HG02938 (cell line): Measurements from ENCODE around the gene THOC1.
A peak's percentile ranks its signal among the peaks of the same experiment; 100 is the strongest.

Experiments
- ATAC-seq: cut with Tn5 transposase; IDR thresholded peaks from one replicate; pipeline ENCODE4 v1.9.1; 2021; ENCODE audit warnings: mild to moderate bottlenecking, moderate library complexity; ENCODE audit not compliant: unreplicated experiment

Gene THOC1

DNA sequence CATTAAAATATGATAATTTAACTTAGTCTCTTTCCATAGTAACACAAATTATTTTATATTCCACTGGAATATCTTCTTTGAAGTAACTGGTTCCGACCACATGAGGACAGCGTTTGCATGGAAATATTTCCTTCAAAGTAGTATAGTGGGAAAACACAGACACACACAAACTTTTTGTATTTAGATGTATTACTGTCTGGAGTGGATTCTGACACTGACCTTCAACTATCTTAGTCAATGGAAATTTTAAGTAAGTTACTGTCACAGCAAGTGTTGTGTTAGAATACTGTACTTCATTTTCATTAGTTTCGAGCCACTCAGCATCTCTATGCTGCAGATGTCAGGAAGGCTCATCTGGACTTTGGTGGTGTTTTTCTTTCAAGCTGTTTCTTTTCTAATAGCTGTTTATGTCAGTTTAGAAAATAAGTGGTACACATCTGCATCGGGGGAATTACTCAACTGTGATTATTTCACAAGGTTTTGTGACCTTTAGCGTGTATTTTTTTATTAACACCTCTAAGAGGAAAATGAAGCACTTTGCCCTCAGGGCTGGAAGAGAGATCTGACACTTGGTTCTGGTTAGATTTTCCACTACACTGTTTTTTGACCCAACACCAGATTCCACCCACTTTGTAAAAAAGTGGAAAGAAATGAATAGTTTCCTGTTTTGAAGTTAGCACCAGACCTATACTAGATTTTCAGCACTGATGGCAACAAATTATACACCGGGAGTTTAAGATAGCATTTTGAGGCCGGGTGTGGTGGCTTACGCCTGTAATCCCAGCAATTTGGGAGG, 18.9 kb upstream of the THOC1 start:
- ATAC-seq, result no peak

DNA sequence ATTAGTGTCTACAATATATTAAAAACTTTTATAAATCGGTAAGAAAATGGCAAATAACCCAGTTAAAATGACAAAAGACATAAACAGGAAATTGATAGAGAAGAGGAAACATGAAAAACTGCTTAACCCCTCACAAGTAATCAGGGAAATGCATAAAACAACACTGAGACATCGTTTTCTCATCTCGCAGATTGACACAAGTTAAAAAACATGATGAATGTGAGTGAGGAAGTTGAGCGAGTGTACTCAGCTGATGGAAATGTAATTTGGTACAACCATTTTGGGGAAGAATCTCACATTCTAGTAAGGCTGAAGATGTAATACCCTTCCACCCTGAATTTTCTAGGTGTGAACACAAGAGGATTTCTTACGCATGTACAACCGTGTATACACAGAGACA, 18.0 kb upstream of the THOC1 start:
- no peak for ATAC-seq

DNA sequence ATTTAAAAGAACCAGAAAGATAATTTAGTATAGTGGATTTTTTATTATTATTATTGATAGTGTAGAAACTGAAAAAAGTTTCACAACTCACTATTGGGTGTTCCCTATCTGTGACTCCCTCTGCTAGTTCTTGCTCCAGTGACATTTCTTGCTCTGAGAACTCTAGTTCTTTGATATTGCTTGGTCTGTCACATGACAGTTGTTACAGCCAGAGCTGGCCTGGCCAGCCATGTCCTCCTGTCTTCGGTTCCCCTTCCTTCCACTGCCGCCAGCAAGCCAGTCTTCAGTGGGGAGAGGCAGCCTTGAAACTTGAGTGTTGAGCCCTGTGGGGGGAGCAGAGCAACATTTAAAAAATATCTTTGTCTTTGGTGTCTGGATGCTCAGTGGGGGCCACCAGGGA, 7.6 kb upstream of the THOC1 start:
- no peak for ATAC-seq

- no peak for ATAC-seq
Measured at GRCh38 chr18:274313-274712, 6.5 kb upstream of the THOC1 start.

- no peak for ATAC-seq
Measured at GRCh38 chr18:273525-273924, 5.7 kb upstream of the THOC1 start.

- ATAC-seq, result no peak
Measured at GRCh38 chr18:272650-273049, 4.8 kb upstream of the THOC1 start.

DNA sequence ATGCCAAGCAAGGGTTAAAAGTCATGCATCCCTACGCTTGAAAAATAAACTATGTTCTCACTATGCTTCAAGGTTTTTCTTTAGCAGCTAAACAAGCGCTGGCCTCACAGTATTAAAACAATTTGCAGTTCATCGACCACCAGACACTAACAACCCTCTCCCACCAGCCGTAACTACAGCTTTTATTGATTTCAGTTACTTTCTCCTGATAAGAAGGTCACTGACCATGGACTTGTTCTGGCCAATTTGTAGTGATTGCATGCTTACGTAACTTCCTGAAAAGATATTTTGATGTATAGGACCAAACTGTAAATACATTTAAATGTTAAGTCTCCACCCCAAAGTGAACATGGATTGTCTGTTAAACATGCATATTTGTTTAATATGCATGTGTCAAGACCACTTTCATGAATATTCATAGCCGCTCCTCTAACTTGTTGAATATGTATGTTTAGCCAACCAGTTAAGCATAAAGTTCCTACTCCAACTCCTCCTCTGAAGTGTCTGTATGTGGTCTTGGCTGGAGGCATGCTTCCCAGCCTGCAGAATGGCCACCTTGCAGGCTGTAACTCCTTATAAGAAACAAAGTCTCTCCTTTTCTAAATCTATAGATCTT, 1.7 kb upstream of the THOC1 start:
- no peak for ATAC-seq

- ATAC-seq, result peak; percentile 23
Measured at GRCh38 chr18:267380-267687, 513 bp downstream of the THOC1 start.

DNA sequence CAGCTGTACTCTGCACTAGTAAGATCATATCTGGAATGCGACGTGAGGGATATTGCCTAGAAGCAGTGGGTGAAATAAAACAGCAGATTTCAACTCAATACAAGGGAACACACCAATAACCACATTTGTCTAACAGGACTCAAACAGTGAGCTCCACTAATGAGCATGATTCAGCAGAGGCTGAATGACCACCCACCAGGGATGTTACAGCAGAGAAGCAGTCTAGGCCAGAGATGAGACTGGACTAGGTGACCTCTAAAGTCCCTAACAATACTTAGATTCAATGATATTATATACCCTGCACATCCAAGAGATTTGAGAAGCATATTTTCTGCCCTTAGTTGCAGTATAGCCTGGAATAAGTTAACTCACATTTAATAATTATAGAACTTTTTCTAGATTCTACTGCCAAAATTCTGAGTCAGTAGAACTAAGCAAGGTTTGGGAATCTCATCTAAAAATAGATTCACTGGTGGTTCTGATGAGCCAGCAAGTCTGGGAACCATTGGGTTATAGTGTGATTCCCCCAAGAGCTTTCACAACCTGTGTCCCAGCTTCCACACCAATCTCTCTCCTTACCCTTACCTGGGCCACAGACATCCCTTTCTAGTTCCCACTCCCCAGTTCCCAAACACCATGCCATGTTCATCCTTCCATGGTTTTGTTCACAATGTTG, 6.3 kb downstream of the THOC1 start:
- no peak for ATAC-seq

- ATAC-seq, result no peak
Measured at GRCh38 chr18:260547-260946, 7.3 kb downstream of the THOC1 start.

DNA sequence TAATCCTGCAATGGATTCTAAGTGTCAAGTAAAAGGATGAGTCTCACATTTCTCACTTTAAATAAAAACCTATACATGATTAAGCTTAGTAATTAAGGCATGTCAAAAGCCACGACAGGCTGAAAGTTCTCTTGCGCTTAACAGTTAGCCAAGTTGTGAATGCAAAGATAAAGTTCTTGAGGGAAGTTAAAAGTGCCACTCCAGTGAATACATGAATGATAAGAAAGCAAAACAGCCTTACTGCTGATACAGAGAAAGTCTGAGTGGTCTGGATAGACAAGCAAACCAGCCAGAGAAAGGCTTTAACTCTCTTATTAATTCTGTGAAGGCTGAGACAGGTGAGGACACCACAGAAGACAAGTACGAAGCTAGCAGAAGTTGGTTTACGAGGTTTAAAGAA, 12.7 kb downstream of the THOC1 start:
- ATAC-seq, result no peak

- no peak for ATAC-seq
Measured at GRCh38 chr18:253121-253520, 14.7 kb downstream of the THOC1 start.

GRCh38 chr18:251572-251971, 16.3 kb downstream of the THOC1 start:
- no peak for ATAC-seq

GRCh38 chr18:250685-251084, 17.2 kb downstream of the THOC1 start:
- no peak for ATAC-seq

DNA sequence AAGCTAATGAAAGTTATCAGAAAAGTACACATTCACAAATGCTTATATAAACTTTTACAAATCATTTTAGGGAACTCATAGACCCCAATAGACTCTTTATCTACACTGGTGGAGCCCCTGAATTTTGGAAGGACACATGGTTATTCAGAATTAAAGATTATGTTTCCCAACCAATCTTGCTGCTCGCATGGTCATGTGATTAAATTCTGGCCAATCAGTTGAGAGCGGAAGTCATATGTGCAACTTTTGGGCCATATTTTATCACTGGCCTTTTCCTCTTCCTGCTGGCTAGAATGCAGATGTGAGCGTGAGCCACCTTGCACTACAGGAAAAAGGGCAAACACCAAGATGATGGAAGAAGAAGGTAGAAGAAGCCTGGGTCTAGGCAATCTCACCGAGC, 19.8 kb downstream of the THOC1 start:
- no peak for ATAC-seq

GRCh38 chr18:245282-245847, 22.5 kb downstream of the THOC1 start:
- ATAC-seq, result no peak

DNA sequence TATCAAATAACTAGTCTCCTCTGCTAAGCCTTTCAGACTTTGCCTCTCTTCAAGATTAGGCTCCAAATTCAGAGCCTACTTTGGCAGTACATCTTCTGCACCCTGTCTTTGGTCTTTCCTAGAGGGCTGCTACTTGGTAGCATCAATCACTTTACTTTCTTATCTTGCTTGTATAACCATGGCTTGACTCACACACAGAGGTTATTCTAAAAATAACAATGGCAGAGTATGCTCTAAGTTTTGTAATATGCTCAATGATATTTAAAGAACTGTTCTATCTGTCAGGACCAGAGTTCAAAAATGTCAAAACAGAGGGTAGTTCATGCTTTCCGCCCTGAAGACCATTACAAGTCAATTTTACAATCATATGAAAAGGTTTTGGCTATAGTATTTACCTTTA, 27.7 kb downstream of the THOC1 start:
- no peak for ATAC-seq

- no peak for ATAC-seq
Measured at GRCh38 chr18:231563-231962, 36.3 kb downstream of the THOC1 start.

GRCh38 chr18:228586-228985, 39.3 kb downstream of the THOC1 start:
- ATAC-seq, result no peak

- ATAC-seq, result no peak
Measured at GRCh38 chr18:227902-228301, 39.9 kb downstream of the THOC1 start.

DNA sequence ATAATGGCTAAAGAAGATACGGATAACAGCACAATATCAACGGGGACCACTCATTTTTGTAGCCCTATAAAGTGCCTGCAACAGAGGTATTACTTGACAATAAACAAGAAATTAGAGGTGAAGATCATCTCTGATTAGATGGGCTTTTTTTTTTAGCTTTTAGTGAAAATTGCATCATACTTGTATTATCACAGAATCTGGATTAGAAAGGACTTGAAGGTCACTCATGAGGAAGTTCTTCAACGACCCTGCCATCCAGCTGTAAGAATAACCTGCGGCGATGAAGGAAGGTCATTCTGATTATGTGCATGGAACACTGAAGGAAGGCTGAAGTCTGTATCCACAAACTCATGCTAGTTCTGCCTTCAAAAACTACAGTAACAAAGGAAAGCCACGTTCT, 40.5 kb downstream of the THOC1 start:
- ATAC-seq, result no peak

GRCh38 chr18:225745-226144, 42.1 kb downstream of the THOC1 start:
- ATAC-seq, result no peak
